SK-N-SH (cell line): ENCODE measurements around the gene ESYT1. TPM values are rescaled to one million over a fixed set of nuclear protein-coding genes. Genes with fewer than 3 reads are reported as not detected.

Source experiments
- CTCF ChIA-PET: fragments of 300-600, 350-600 bp; formaldehyde crosslinking; extraction: SDS; loops from one replicate; lab custom pipeline; 2021; lab: Yijun Ruan, JAX
- POLR2A ChIA-PET: fragments of 350-600 bp; sonication (Branson Sonifier 250); formaldehyde crosslinking; extraction: SDS; loops from one replicate; lab custom pipeline; 2020; ENCODE audit warnings: antibody characterized with exemption, inconsistent platforms; lab: Yijun Ruan, JAX
- DNase-seq: peaks from one replicate; pipeline ENCODE4 v3.0.0; 2012
- H2AFZ ChIP-seq: fragments of 200-600 bp; sonication (generic); 2 replicates; pipeline ENCODE4 v1.8.1; 2016; ENCODE audit warnings: antibody characterized with exemption, mild to moderate bottlenecking, low read depth
- H3F3A ChIP-seq: fragments of 200-600 bp; sonication (generic); replicated peaks from 2 replicates; pipeline ENCODE3; 2016; ENCODE audit warnings: antibody characterized with exemption, mild to moderate bottlenecking; ENCODE audit not compliant: insufficient read depth
- H3K27ac ChIP-seq, 2 experiments: fragments of 200-500 bp in 1 of 2; fragments of 200-600 bp in 1 of 2; sonication (Bioruptor generic) in 1 of 2; sonication (generic), shearing (Covaris generic) in 1 of 2; 2 replicates each; pipeline versions ENCODE4 v1.5.1 to v1.6.1; 2014 to 2016; ENCODE audit warnings: low read depth in 2 of 2, inconsistent platforms in 1 of 2, low read length in 1 of 2, mild to moderate bottlenecking in 1 of 2, mixed read lengths in 1 of 2
- H3K27me3 ChIP-seq: fragments of 200-600 bp; sonication (generic), shearing (Covaris generic); 2 replicates; pipeline ENCODE4 v1.6.1; 2016; ENCODE audit warnings: mixed run types; ENCODE audit not compliant: insufficient read depth
- H3K36me3 ChIP-seq, 2 experiments: fragments of 200-500 bp in 1 of 2; fragments of 200-600 bp in 1 of 2; sonication (Bioruptor generic) in 1 of 2; sonication (generic) in 1 of 2; replicated peaks in 1 of 2; 2 replicates each; pipeline versions ENCODE3 to v1.5.1; 2014 to 2016; ENCODE audit warnings: low read length in 1 of 2, mild to moderate bottlenecking in 1 of 2; ENCODE audit not compliant: insufficient read depth in 2 of 2, control insufficient read depth in 1 of 2
- H3K4me1 ChIP-seq, 2 experiments: fragments of 200-500 bp in 1 of 2; fragments of 200-600 bp in 1 of 2; sonication (Bioruptor generic) in 1 of 2; sonication (generic), shearing (Covaris generic) in 1 of 2; 2 replicates each; pipeline versions ENCODE4 v1.5.1 to v1.6.1; 2014 to 2016; ENCODE audit warnings: low read depth in 1 of 2, low read length in 1 of 2, mixed run types in 1 of 2; ENCODE audit not compliant: insufficient read depth in 2 of 2, control insufficient read depth in 1 of 2
- H3K4me2 ChIP-seq: fragments of 200-600 bp; sonication (generic), shearing (Covaris generic); 2 replicates; pipeline ENCODE4 v1.6.1; 2017; ENCODE audit warnings: mixed run types
- H3K4me3 ChIP-seq, 2 experiments: fragments of 200-500 bp in 1 of 2; fragments of 200-600 bp in 1 of 2; sonication (Bioruptor generic) in 1 of 2; sonication (generic), shearing (Covaris generic) in 1 of 2; 2 replicates each; pipeline versions ENCODE4 v1.5.1 to v1.8.1; 2014 to 2016; ENCODE audit warnings: low read depth in 2 of 2, inconsistent platforms in 1 of 2, low read length in 1 of 2, mild to moderate bottlenecking in 1 of 2, mixed read lengths in 1 of 2, moderate library complexity in 1 of 2
- H3K79me2 ChIP-seq: fragments of 200-600 bp; sonication (generic); 2 replicates; pipeline ENCODE4 v1.8.1; 2017; ENCODE audit warnings: mild to moderate bottlenecking; ENCODE audit not compliant: insufficient read depth
- H3K9ac ChIP-seq: fragments of 200-600 bp; sonication (generic); 2 replicates; pipeline ENCODE4 v1.6.1; 2017; ENCODE audit warnings: mixed run types
- H3K9me2 ChIP-seq: fragments of 200-600 bp; sonication (generic); 2 replicates; pipeline ENCODE4 v1.6.1; 2017; ENCODE audit warnings: mixed run types
- H3K9me3 ChIP-seq: fragments of 200-600 bp; sonication (generic); 2 replicates; pipeline ENCODE4 v1.6.1; 2017; ENCODE audit warnings: mixed run types, mild to moderate bottlenecking, moderate library complexity
- H4K20me1 ChIP-seq: fragments of 200-600 bp; sonication (generic); 2 replicates; pipeline ENCODE4 v1.6.1; 2017; ENCODE audit warnings: mild to moderate bottlenecking, mixed run types; ENCODE audit not compliant: insufficient read depth
- MAX ChIP-seq: IDR thresholded peaks from 2 replicates; pipeline ENCODE4 v1.4.0; 2012; ENCODE audit warnings: low read depth
- MEF2A ChIP-seq: IDR thresholded peaks from 2 replicates; pipeline ENCODE4 v1.4.0; 2012; ENCODE audit warnings: low read depth, borderline replicate concordance
- MXI1 ChIP-seq: IDR thresholded peaks from 2 replicates; pipeline ENCODE4 v1.6.1; 2012; ENCODE audit warnings: mild to moderate bottlenecking, low read depth, low read length, improper control_type of control experiment
- RAD21 ChIP-seq: IDR thresholded peaks from 2 replicates; pipeline ENCODE4 v1.6.1; 2012; ENCODE audit warnings: mild to moderate bottlenecking, low read length
- REST ChIP-seq: IDR thresholded peaks from 2 replicates; pipeline ENCODE4 v1.6.1; 2012; ENCODE audit warnings: mild to moderate bottlenecking, low read depth, low read length, moderate library complexity
- RFX5 ChIP-seq: IDR thresholded peaks from 2 replicates; pipeline ENCODE4 v1.6.1; 2012; ENCODE audit warnings: mild to moderate bottlenecking, improper control_type of control experiment, low read length
- TCF12 ChIP-seq: IDR thresholded peaks from 2 replicates; pipeline ENCODE4 v1.4.0; 2012
- TEAD4 ChIP-seq: IDR thresholded peaks from 2 replicates; pipeline ENCODE4 v1.4.0; 2012; ENCODE audit warnings: mild to moderate bottlenecking, borderline replicate concordance; ENCODE audit not compliant: insufficient read depth
- WGBS: methylation state at CpG from one replicate; pipeline ENCODE4 v1.1.6; 2017; ENCODE audit warnings: low lambda C conversion rate; 5-methylcytosine and 5-hydroxymethylcytosine counted together
- polyA plus RNA-seq, 3 experiments: library from polyadenylated mRNA; depleted of rRNA; stranded (reverse); fragments of >200 nt; gene quantifications; 2 replicates each; pipeline ENCODE4 v1.2.3, GENCODE V29; 2012

Gene ESYT1
- polyA plus RNA-seq, 1 of the 3 experiments (the other 2 are of a cell fraction) = 132 TPM

- Histone ChIP-seq H3K9ac (no peak overlapping the region), H3K4me1 (peaks cover 0 to 6% of the 10 kb centered on the region in 2 experiments; a peak in 1 of 4 replicates), H3K79me2 (no peaks in the 10 kb centered on the region), H3F3A (peaks cover 12% of the 10 kb centered on the region), H4K20me1 (no peaks in the 10 kb centered on the region), H3K36me3 (no peaks in the 10 kb centered on the region), H3K9me2 (no peaks in the 10 kb centered on the region), H2AFZ (no peak overlapping the region), H3K27ac (no peak overlapping the region), H3K9me3 (no peaks in the 10 kb centered on the region), H3K4me2 (no peak overlapping the region), H3K4me3 (no peak overlapping the region), H3K27me3 (no peaks in the 10 kb centered on the region)
- ChIA-PET CTCF (no interaction called here), POLR2A (interaction anchor here (1.0 kb wide), 1 partner anchor 22 kb away, joined by 3 read pairs; the partner anchor contains the start of gene PA2G4)
- TF ChIP-seq MXI1 (no peak), MEF2A (no peak), TEAD4 (no peak), MAX (no peak), TCF12 (no peak), REST (no peak), RAD21 (no peak)
- DNase-seq = no peak
- whole genome bisulfite sequencing = 100% methylated on average over 1 of the region's 2 CpGs
These were observed 45.7 kb upstream of the ESYT1 start for GRCh38 chr12:56082382-56082781.

- Histone ChIP-seq H3K9me2 (no peaks in the 10 kb centered on the region), H3K4me3 (no peak overlapping the region), H3K79me2 (no peaks in the 10 kb centered on the region), H3F3A (peaks cover 12% of the 10 kb centered on the region), H4K20me1 (no peaks in the 10 kb centered on the region)
- POLR2A ChIA-PET = interaction anchor here (1.0 kb wide), 1 partner anchor 21 kb away, joined by 3 read pairs; the partner anchor contains the start of gene PA2G4
- no peak for TF ChIP-seq REST
- no peak for TF ChIP-seq RFX5
- TF ChIP-seq, all 33 proteins: peak for 0
- H3K9me3 ChIP-seq = no peaks in the 10 kb centered on the region
- DNase-seq = no peak
- CTCF ChIA-PET = no interaction called here
- H3K36me3 ChIP-seq = no peaks in the 10 kb centered on the region
- H2AFZ ChIP-seq = no peak overlapping the region
- 60% methylated on average over 3 of the region's 3 CpGs for WGBS
- H3K4me2 ChIP-seq = no peak overlapping the region
- no peak overlapping the region for H3K27ac ChIP-seq
- H3K4me1 ChIP-seq = peaks cover 0 to 6% of the 10 kb centered on the region in 2 experiments; a peak in 1 of 4 replicates
- H3K27me3 ChIP-seq = no peaks in the 10 kb centered on the region
- H3K9ac ChIP-seq = no peak overlapping the region
These were observed 45.1 kb upstream of the ESYT1 start for GRCh38 chr12:56082967-56083366.
